NCI-H748 (cell line): ENCODE results near the gene GAB2.
"Not testable (repeated sequence)": the region's sequence is repeated elsewhere in the genome, so short reads cannot be mapped to it uniquely, and the experiment has no call there.

Source experiments
- DNase-seq: peaks from one replicate; lab custom pipeline; 2025; ENCODE audit not compliant: unreplicated experiment; lab: John Stamatoyannopoulos, UW

The GAB2 gene

GRCh38 chr11:78371221-78371891 is 46.3 kb downstream of the GAB2 start:
- DNase-seq = no peak

- DNase-seq = no peak
Observed at GRCh38 chr11:78370406-78371172, 47.0 kb downstream of the GAB2 start.

- no peak for DNase-seq
Observed at GRCh38 chr11:78365381-78365792, 52.2 kb downstream of the GAB2 start.

GRCh38 chr11:78364128-78364751 is 53.4 kb downstream of the GAB2 start:
- DNase-seq = no peak

GRCh38 chr11:78363024-78363619 is 54.5 kb downstream of the GAB2 start:
- DNase-seq = no peak

GRCh38 chr11:78361228-78361627 is 56.4 kb downstream of the GAB2 start:
- no peak for DNase-seq

GRCh38 chr11:78359921-78360320 is 57.7 kb downstream of the GAB2 start:
- no peak for DNase-seq

- not testable (repeated sequence) for DNase-seq
Observed at GRCh38 chr11:78357924-78358323, 59.7 kb downstream of the GAB2 start.

GRCh38 chr11:78357425-78357824 is 60.2 kb downstream of the GAB2 start:
- DNase-seq = not testable (repeated sequence)

GRCh38 chr11:78355742-78356141 is 61.9 kb downstream of the GAB2 start:
- not testable (repeated sequence) for DNase-seq

- no peak for DNase-seq
Observed at GRCh38 chr11:78355309-78355705, 62.3 kb downstream of the GAB2 start.

- DNase-seq = peak; percentile 82
Observed at GRCh38 chr11:78354408-78355308, 63.0 kb downstream of the GAB2 start.

GRCh38 chr11:78351979-78352841 is 65.4 kb downstream of the GAB2 start:
- DNase-seq = no peak

- peak; percentile 57 for DNase-seq
Observed at GRCh38 chr11:78351193-78351592, 66.4 kb downstream of the GAB2 start.

- no peak for DNase-seq
Observed at GRCh38 chr11:78350646-78351165, 66.9 kb downstream of the GAB2 start.

- DNase-seq = no peak
Observed at GRCh38 chr11:78350091-78350645, 67.5 kb downstream of the GAB2 start.

GRCh38 chr11:78349624-78350023 is 68.0 kb downstream of the GAB2 start:
- no peak for DNase-seq

- no peak for DNase-seq
Observed at GRCh38 chr11:78349114-78349513, 68.5 kb downstream of the GAB2 start.

- DNase-seq = no peak
Observed at GRCh38 chr11:78347956-78348355, 69.7 kb downstream of the GAB2 start.
